Glomerular endothelial cell (primary cell): ENCODE results near the gene PLA2G4B. TPM values are rescaled to one million over a fixed set of nuclear protein-coding genes. Genes with fewer than 3 reads are reported as not detected.

Source experiments
- DNase-seq: peaks from one replicate; pipeline ENCODE4 v3.0.0-alpha.2; 2011; ENCODE audit warnings: low read depth, low spot score; ENCODE audit errors: extremely low read depth
- total RNA-seq: library from RNA; depleted of rRNA; stranded (reverse); fragments of >200 nt; gene quantifications from 2 replicates; pipeline ENCODE4 v1.2.3, GENCODE V29; 2015

PLA2G4B gene
- total RNA-seq, 1 donor from 2014 or later, result 0.58 TPM

- DNase-seq, result no peak
These were observed 44.8 kb downstream of the PLA2G4B start for GRCh38 chr15:41883484-41883825.

GRCh38 chr15:41884458-41884857 lies 45.8 kb downstream of the PLA2G4B start:
- no peak for DNase-seq

GRCh38 chr15:41885321-41885720 lies 46.7 kb downstream of the PLA2G4B start:
- no peak for DNase-seq

GRCh38 chr15:41885841-41886240 lies 47.2 kb downstream of the PLA2G4B start:
- no peak for DNase-seq

GRCh38 chr15:41886741-41887140 lies 48.1 kb downstream of the PLA2G4B start:
- DNase-seq, result no peak

GRCh38 chr15:41887161-41887560 lies 48.5 kb downstream of the PLA2G4B start:
- DNase-seq, result no peak

- DNase-seq, result no peak
These were observed 49.2 kb downstream of the PLA2G4B start for GRCh38 chr15:41887893-41888292.

GRCh38 chr15:41888662-41889253 lies 50.1 kb downstream of the PLA2G4B start:
- no peak for DNase-seq

- no peak for DNase-seq
These were observed 51.5 kb downstream of the PLA2G4B start for GRCh38 chr15:41890050-41890690.

GRCh38 chr15:41891226-41891625 lies 52.6 kb downstream of the PLA2G4B start:
- DNase-seq, result no peak

- no peak for DNase-seq
These were observed 53.3 kb downstream of the PLA2G4B start for GRCh38 chr15:41891946-41892345.

GRCh38 chr15:41892621-41893421 lies 54.2 kb downstream of the PLA2G4B start:
- no peak for DNase-seq

GRCh38 chr15:41893422-41894250 lies 55.0 kb downstream of the PLA2G4B start, which contains the start of gene SPTBN5:
SPTBN5 (minus strand) TSS chr15:41894053; CDS start chr15:41893497, 556 bp downstream.
- DNase-seq, result no peak

GRCh38 chr15:41894251-41894790 lies 55.7 kb downstream of the PLA2G4B start:
- no peak for DNase-seq

GRCh38 chr15:41894791-41895463 lies 56.3 kb downstream of the PLA2G4B start:
- no peak for DNase-seq

- no peak for DNase-seq
These were observed 56.8 kb downstream of the PLA2G4B start for GRCh38 chr15:41895491-41895890.

- DNase-seq, result no peak
These were observed 57.3 kb downstream of the PLA2G4B start for GRCh38 chr15:41895957-41896356.

- DNase-seq, result no peak
These were observed 57.9 kb downstream of the PLA2G4B start for GRCh38 chr15:41896566-41896965.

GRCh38 chr15:41897363-41897799 lies 58.7 kb downstream of the PLA2G4B start:
- no peak for DNase-seq
